H9 (cell line): ENCODE results near the gene PRDM13. TPM values are rescaled to one million over a fixed set of nuclear protein-coding genes. Genes with fewer than 3 reads are reported as not detected.
A peak's percentile ranks its signal among the peaks of the same experiment; 100 is the strongest.

Experiments used
- DNase-seq: peaks from one replicate; pipeline ENCODE4 v3.0.0-alpha.2; 2017
- H2AFZ ChIP-seq: one replicate; pipeline ENCODE4 v1.6.1; 2013; ENCODE audit warnings: mild to moderate bottlenecking, low read length, control low read depth, moderate library complexity
- H2AK5ac ChIP-seq: 2 replicates; pipeline ENCODE4 v1.6.1; 2013; ENCODE audit warnings: low read length, control low read depth, mixed read lengths; ENCODE audit not compliant: insufficient read length
- H2BK120ac ChIP-seq: one replicate; pipeline ENCODE4 v1.6.1; 2013; ENCODE audit warnings: low read depth, mild to moderate bottlenecking, low read length, control low read depth, inconsistent platforms; ENCODE audit not compliant: poor library complexity, severe bottlenecking
- H2BK12ac ChIP-seq: 2 replicates; pipeline ENCODE4 v1.6.1; 2013; ENCODE audit warnings: low read length, control low read depth, mixed read lengths, low read depth; ENCODE audit not compliant: insufficient read length
- H2BK15ac ChIP-seq: 2 replicates; pipeline ENCODE4 v1.6.1; 2013; ENCODE audit warnings: low read depth, low read length, control low read depth
- H2BK20ac ChIP-seq: one replicate; pipeline ENCODE4 v1.6.1; 2013; ENCODE audit warnings: low read depth, mild to moderate bottlenecking, low read length, control low read depth, inconsistent platforms; ENCODE audit not compliant: poor library complexity, severe bottlenecking
- H2BK5ac ChIP-seq: 2 replicates; pipeline ENCODE4 v1.6.1; 2013; ENCODE audit warnings: low read length, control low read depth, mixed read lengths; ENCODE audit not compliant: insufficient read length
- H3K14ac ChIP-seq: 2 replicates; pipeline ENCODE4 v1.6.1; 2013; ENCODE audit warnings: low read length, control low read depth; ENCODE audit not compliant: insufficient read depth
- H3K18ac ChIP-seq: 2 replicates; pipeline ENCODE4 v1.6.1; 2013; ENCODE audit warnings: low read depth, mild to moderate bottlenecking, mixed read lengths, low read length, control low read depth; ENCODE audit not compliant: insufficient read length
- H3K23ac ChIP-seq: 2 replicates; pipeline ENCODE4 v1.6.1; 2013; ENCODE audit warnings: low read length, control low read depth, mixed read lengths, low read depth; ENCODE audit not compliant: insufficient read length
- H3K23me2 ChIP-seq: 2 replicates; pipeline ENCODE4 v1.6.1; 2013; ENCODE audit warnings: low read depth, mild to moderate bottlenecking, mixed read lengths, low read length, control low read depth; ENCODE audit not compliant: insufficient read length, poor library complexity, severe bottlenecking
- H3K27ac ChIP-seq: 2 replicates; pipeline ENCODE4 v1.5.1; 2013; ENCODE audit warnings: low read length, control low read depth, mixed read lengths, low read depth; ENCODE audit not compliant: insufficient read length
- H3K27me3 ChIP-seq: 2 replicates; pipeline ENCODE4 v1.6.1; 2013; ENCODE audit warnings: low read length, control low read depth, inconsistent platforms; ENCODE audit not compliant: insufficient read depth
- H3K4ac ChIP-seq: 2 replicates; pipeline ENCODE4 v1.6.1; 2013; ENCODE audit warnings: low read depth, mild to moderate bottlenecking, control low read depth, inconsistent platforms, low read length, moderate library complexity
- H3K4me1 ChIP-seq: 2 replicates; pipeline ENCODE4 v1.6.1; 2013; ENCODE audit warnings: low read length, control low read depth, inconsistent platforms; ENCODE audit not compliant: insufficient read depth
- H3K4me2 ChIP-seq: 2 replicates; pipeline ENCODE4 v1.6.1; 2013; ENCODE audit warnings: low read length, control low read depth, mixed read lengths; ENCODE audit not compliant: insufficient read length, insufficient read depth
- H3K56ac ChIP-seq: 2 replicates; pipeline ENCODE4 v1.6.1; 2013; ENCODE audit warnings: low read depth, mild to moderate bottlenecking, mixed read lengths, low read length, control low read depth; ENCODE audit not compliant: insufficient read length
- H3K79me1 ChIP-seq: 2 replicates; pipeline ENCODE4 v1.6.1; 2013; ENCODE audit warnings: low read depth, mild to moderate bottlenecking, moderate library complexity, low read length, control low read depth, inconsistent platforms; ENCODE audit not compliant: insufficient read depth, poor library complexity, severe bottlenecking
- H3K79me2 ChIP-seq: 2 replicates; pipeline ENCODE4 v1.6.1; 2013; ENCODE audit warnings: low read length, control low read depth, inconsistent platforms; ENCODE audit not compliant: insufficient read depth
- H3K9ac ChIP-seq: 2 replicates; pipeline ENCODE4 v1.6.1; 2013; ENCODE audit warnings: low read length, control low read depth, mixed read lengths; ENCODE audit not compliant: insufficient read length; ENCODE audit errors: extremely low read depth
- H3K9me3 ChIP-seq: one replicate; pipeline ENCODE4 v1.6.1; 2013; ENCODE audit warnings: low read depth, low read length, inconsistent platforms; ENCODE audit not compliant: control insufficient read depth
- H3T11ph ChIP-seq: one replicate; pipeline ENCODE4 v1.6.1; 2013; ENCODE audit warnings: mild to moderate bottlenecking, low read length, control low read depth, inconsistent platforms
- H4K20me1 ChIP-seq: one replicate; pipeline ENCODE4 v1.6.1; 2013; ENCODE audit not compliant: control insufficient read depth, insufficient read length, insufficient read depth
- H4K5ac ChIP-seq: 2 replicates; pipeline ENCODE4 v1.6.1; 2013; ENCODE audit warnings: low read depth, mild to moderate bottlenecking, mixed read lengths, low read length, control low read depth; ENCODE audit not compliant: insufficient read length
- H4K8ac ChIP-seq: replicated peaks from 2 replicates; pipeline ENCODE4 v1.6.1; 2013; ENCODE audit warnings: low read length, control low read depth, mixed read lengths, low read depth; ENCODE audit not compliant: insufficient read length
- H4K91ac ChIP-seq: 2 replicates; pipeline ENCODE4 v1.6.1; 2013; ENCODE audit warnings: low read depth, mild to moderate bottlenecking, moderate library complexity, mixed read lengths, low read length, control low read depth; ENCODE audit not compliant: insufficient read length
- H3K27ac Mint-ChIP-seq, 3 experiments: 2 replicates in 2 of 3; 3 replicates in 1 of 3; pipeline ENCODE4 v1.8.0; 2020 to 2021; ENCODE audit warnings: mixed read lengths in 3 of 3, mild to moderate bottlenecking in 1 of 3, moderate library complexity in 1 of 3
- H3K27me3 Mint-ChIP-seq: 2 replicates; pipeline ENCODE4 v1.8.0; 2021; ENCODE audit warnings: low read depth, mild to moderate bottlenecking, moderate library complexity, mixed read lengths
- H3K36me3 Mint-ChIP-seq, 3 experiments: 2 replicates in 2 of 3; 3 replicates in 1 of 3; pipeline ENCODE4 v1.8.0; 2020 to 2021; ENCODE audit warnings: low read depth in 3 of 3, mixed read lengths in 3 of 3; ENCODE audit not compliant: insufficient read depth in 1 of 3
- H3K4me1 Mint-ChIP-seq, 2 experiments: 2 replicates each; pipeline ENCODE4 v1.8.0; 2020; ENCODE audit warnings: mixed read lengths in 2 of 2
- H3K4me3 Mint-ChIP-seq, 2 experiments: 2 replicates in 1 of 2; 3 replicates in 1 of 2; pipeline ENCODE4 v1.8.0; 2020 to 2021; ENCODE audit warnings: mild to moderate bottlenecking in 2 of 2, mixed read lengths in 2 of 2, moderate library complexity in 1 of 2
- H3K9me3 Mint-ChIP-seq, 2 experiments: 2 replicates in 1 of 2; 3 replicates in 1 of 2; pipeline ENCODE4 v1.8.0; 2020; ENCODE audit warnings: mild to moderate bottlenecking in 2 of 2, mixed read lengths in 2 of 2, moderate library complexity in 1 of 2
- WGBS: extraction: QIAGEN DNeasy Blood & Tissue Kit; methylation state at CpG from one replicate; pipeline ENCODE4 v1.1.7; 2013; ENCODE audit warnings: missing lambda C conversion rate, low lambda C conversion rate, mixed read lengths; ENCODE audit not compliant: insufficient read length; ENCODE audit errors: extremely low coverage; 5-methylcytosine and 5-hydroxymethylcytosine counted together
- total RNA-seq: library from RNA; stranded (reverse); gene quantifications from 2 replicates; pipeline ENCODE4 v1.2.1, GENCODE V29; 2021
- TF ChIP-seq, protein P1 (sequence below): fragments of 200-600 bp; sonication (generic); conservative IDR thresholded peaks from 3 replicates; pipeline ENCODE4 v1.8.0; 2021; ENCODE audit warnings: antibody characterized with exemption, mild to moderate bottlenecking

PRDM13 gene
- total RNA-seq, 1 experiment from 2014 or later, result not detected

DNA sequence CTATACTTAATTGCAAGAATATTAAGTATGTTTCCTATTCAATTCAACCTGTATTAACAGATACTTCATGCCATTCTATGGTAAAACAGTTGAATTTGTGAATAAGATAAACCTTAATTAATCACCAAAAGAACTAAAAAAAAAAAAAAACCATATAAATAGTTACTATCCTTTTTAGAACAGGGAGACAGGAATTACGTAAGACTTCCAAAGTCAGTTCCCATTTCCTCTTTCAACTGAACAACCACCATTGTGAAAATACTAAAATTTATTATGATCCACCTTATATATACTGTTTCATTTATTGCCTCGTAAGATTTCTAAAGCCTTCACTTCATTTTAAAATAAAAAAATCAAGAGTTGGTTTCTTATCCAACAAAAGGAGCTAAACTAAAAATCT, 47.6 kb upstream of the PRDM13 start:
- H3K4me3 Mint-ChIP-seq, result no peak overlapping the region
- H2AK5ac ChIP-seq, result no peak overlapping the region
- H3K14ac ChIP-seq, result no peak overlapping the region
- no peaks in the 10 kb centered on the region for H3K9me3 ChIP-seq
- H4K5ac ChIP-seq, result no peak overlapping the region
- H3K4me1 ChIP-seq, result no peaks in the 10 kb centered on the region
- H2BK5ac ChIP-seq, result no peak overlapping the region
- no peaks in the 10 kb centered on the region for H3K23me2 ChIP-seq
- no peaks in the 10 kb centered on the region for H3K79me1 ChIP-seq
- no peak overlapping the region for H2BK120ac ChIP-seq
- H3K27ac Mint-ChIP-seq, result peak overlapping the region in 1 of 3 experiments; percentile 57; a peak in 1 of 7 replicates
- no CpG with 5 or more reads among the region's 2 CpGs for WGBS
- no peak overlapping the region for H3K4me2 ChIP-seq
- H3K18ac ChIP-seq, result no peak overlapping the region
- DNase-seq, result no peak
- TF ChIP-seq, protein P1, sequence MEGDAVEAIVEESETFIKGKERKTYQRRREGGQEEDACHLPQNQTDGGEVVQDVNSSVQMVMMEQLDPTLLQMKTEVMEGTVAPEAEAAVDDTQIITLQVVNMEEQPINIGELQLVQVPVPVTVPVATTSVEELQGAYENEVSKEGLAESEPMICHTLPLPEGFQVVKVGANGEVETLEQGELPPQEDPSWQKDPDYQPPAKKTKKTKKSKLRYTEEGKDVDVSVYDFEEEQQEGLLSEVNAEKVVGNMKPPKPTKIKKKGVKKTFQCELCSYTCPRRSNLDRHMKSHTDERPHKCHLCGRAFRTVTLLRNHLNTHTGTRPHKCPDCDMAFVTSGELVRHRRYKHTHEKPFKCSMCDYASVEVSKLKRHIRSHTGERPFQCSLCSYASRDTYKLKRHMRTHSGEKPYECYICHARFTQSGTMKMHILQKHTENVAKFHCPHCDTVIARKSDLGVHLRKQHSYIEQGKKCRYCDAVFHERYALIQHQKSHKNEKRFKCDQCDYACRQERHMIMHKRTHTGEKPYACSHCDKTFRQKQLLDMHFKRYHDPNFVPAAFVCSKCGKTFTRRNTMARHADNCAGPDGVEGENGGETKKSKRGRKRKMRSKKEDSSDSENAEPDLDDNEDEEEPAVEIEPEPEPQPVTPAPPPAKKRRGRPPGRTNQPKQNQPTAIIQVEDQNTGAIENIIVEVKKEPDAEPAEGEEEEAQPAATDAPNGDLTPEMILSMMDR, result no peak
- H3K56ac ChIP-seq, result no peak overlapping the region
- H3K27me3 ChIP-seq, result no peaks in the 10 kb centered on the region
- H3K4me1 Mint-ChIP-seq, result 0 out of 4 replicates have a peak, but pooled peaks cover 0 to 2% of the 10 kb centered on the region in 2 experiments
- H2BK20ac ChIP-seq, result no peak overlapping the region
- H3K9me3 Mint-ChIP-seq, result no peaks in the 10 kb centered on the region
- H2AFZ ChIP-seq, result no peak overlapping the region
- no peaks in the 10 kb centered on the region for H4K20me1 ChIP-seq
- no peak overlapping the region for H4K91ac ChIP-seq
- H4K8ac ChIP-seq, result no peak overlapping the region
- H3K4ac ChIP-seq, result no peak overlapping the region
- H3K9ac ChIP-seq, result no peak overlapping the region
- H3K36me3 Mint-ChIP-seq, result peaks cover 20 to 71% (median 59%) of the 10 kb centered on the region in 3 experiments
- H2BK15ac ChIP-seq, result no peak overlapping the region
- H3K23ac ChIP-seq, result no peak overlapping the region
- H3K27ac ChIP-seq, result no peak overlapping the region
- no peak overlapping the region for H2BK12ac ChIP-seq
- H3K79me2 ChIP-seq, result peaks cover 2% of the 10 kb centered on the region; the same call in 1 of the 2 replicates
- no peaks in the 10 kb centered on the region for H3K27me3 Mint-ChIP-seq
- no peak overlapping the region for H3T11ph ChIP-seq
